ENCODE data around the gene MLLT10. TPM values are rescaled to one million over a fixed set of nuclear protein-coding genes. Genes with fewer than 3 reads are reported as not detected.

MLLT10 gene
- total RNA-seq, 1 donor from 2014 or later = 39.0 TPM

- Mint-ChIP-seq H3K27me3 (ENCODE audit: low read depth) (no peaks in the 10 kb centered on the region), H3K27ac (ENCODE audit: unreplicated experiment) (peak overlapping the region; percentile 52)
Measured at GRCh38 chr10:21662635-21663034, 128.6 kb downstream of the MLLT10 start.

DNA sequence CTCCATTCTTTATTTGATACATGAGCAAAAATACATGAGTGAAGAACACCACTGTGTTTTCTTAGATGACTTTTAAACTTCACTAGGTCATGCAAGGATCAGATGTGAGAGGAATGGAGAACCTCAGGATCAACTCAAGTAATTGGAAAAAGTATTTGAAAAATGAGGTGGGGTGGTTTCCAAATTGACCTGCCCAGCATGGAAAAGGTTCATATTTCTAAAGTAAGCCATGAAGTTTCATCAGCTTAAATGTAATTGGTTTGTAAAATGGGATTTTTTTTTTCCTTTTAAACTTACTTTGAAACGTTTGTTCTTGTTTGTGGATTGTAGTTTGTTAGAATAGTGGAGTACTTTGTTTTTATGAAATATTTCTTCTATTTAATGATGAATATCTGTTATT lies 134.8 kb downstream of the MLLT10 start:
- Mint-ChIP-seq H3K27ac (ENCODE audit: unreplicated experiment) (peak overlapping the region; percentile 92), H3K4me3 (ENCODE audit: unreplicated experiment) (no peak overlapping the region), H3K36me3 (ENCODE audit: low read depth) (peaks cover 4% of the 10 kb centered on the region), H3K27me3 (ENCODE audit: low read depth) (no peaks in the 10 kb centered on the region), H3K4me1 (ENCODE audit: low read depth) (peaks cover 35% of the 10 kb centered on the region), H3K9me3 (ENCODE audit: low read depth) (no peaks in the 10 kb centered on the region)
- TF ChIP-seq, protein P1, sequence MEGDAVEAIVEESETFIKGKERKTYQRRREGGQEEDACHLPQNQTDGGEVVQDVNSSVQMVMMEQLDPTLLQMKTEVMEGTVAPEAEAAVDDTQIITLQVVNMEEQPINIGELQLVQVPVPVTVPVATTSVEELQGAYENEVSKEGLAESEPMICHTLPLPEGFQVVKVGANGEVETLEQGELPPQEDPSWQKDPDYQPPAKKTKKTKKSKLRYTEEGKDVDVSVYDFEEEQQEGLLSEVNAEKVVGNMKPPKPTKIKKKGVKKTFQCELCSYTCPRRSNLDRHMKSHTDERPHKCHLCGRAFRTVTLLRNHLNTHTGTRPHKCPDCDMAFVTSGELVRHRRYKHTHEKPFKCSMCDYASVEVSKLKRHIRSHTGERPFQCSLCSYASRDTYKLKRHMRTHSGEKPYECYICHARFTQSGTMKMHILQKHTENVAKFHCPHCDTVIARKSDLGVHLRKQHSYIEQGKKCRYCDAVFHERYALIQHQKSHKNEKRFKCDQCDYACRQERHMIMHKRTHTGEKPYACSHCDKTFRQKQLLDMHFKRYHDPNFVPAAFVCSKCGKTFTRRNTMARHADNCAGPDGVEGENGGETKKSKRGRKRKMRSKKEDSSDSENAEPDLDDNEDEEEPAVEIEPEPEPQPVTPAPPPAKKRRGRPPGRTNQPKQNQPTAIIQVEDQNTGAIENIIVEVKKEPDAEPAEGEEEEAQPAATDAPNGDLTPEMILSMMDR (IDR thresholded peaks at IDR 0.05) = no peak
- DNase-seq (ENCODE audit: low spot score) = no peak

More at GRCh38 chr10:21662635-21663034, 128.6 kb downstream of the MLLT10 start:
- Mint-ChIP-seq H3K36me3 (ENCODE audit: low read depth) (peaks cover 3% of the 10 kb centered on the region), H3K9me3 (ENCODE audit: low read depth) (no peaks in the 10 kb centered on the region), H3K4me3 (ENCODE audit: unreplicated experiment) (no peak overlapping the region), H3K4me1 (ENCODE audit: low read depth) (peaks cover 35% of the 10 kb centered on the region)
- no peak for DNase-seq (ENCODE audit: low spot score)
- TF ChIP-seq, protein P1 (IDR thresholded peaks at IDR 0.05) = no peak

GRCh38 chr10:21670391-21670790 lies 136.4 kb downstream of the MLLT10 start:
- TF ChIP-seq, protein P1 (IDR thresholded peaks at IDR 0.05) = no peak
- no peaks in the 10 kb centered on the region for H3K9me3 Mint-ChIP-seq (ENCODE audit: low read depth)
- peaks cover 5% of the 10 kb centered on the region for H3K36me3 Mint-ChIP-seq (ENCODE audit: low read depth)
- H3K4me1 Mint-ChIP-seq (ENCODE audit: low read depth) = peaks cover 35% of the 10 kb centered on the region
- H3K4me3 Mint-ChIP-seq (ENCODE audit: unreplicated experiment) = no peak overlapping the region
- DNase-seq (ENCODE audit: low spot score) = no peak
- peak overlapping the region; percentile 37 for H3K27ac Mint-ChIP-seq (ENCODE audit: unreplicated experiment)
- H3K27me3 Mint-ChIP-seq (ENCODE audit: low read depth) = no peaks in the 10 kb centered on the region

- H3K4me1 Mint-ChIP-seq (ENCODE audit: low read depth) = peaks cover 19% of the 10 kb centered on the region
- TF ChIP-seq, protein P1 (IDR thresholded peaks at IDR 0.05) = no peak
- H3K27ac Mint-ChIP-seq (ENCODE audit: unreplicated experiment) = no peak overlapping the region
- no peaks in the 10 kb centered on the region for H3K9me3 Mint-ChIP-seq (ENCODE audit: low read depth)
- H3K27me3 Mint-ChIP-seq (ENCODE audit: low read depth) = no peaks in the 10 kb centered on the region
- peaks cover 4% of the 10 kb centered on the region for H3K36me3 Mint-ChIP-seq (ENCODE audit: low read depth)
- H3K4me3 Mint-ChIP-seq (ENCODE audit: unreplicated experiment) = no peak overlapping the region
- no peak for DNase-seq (ENCODE audit: low spot score)
Measured at GRCh38 chr10:21673668-21674067, 139.6 kb downstream of the MLLT10 start.

DNA sequence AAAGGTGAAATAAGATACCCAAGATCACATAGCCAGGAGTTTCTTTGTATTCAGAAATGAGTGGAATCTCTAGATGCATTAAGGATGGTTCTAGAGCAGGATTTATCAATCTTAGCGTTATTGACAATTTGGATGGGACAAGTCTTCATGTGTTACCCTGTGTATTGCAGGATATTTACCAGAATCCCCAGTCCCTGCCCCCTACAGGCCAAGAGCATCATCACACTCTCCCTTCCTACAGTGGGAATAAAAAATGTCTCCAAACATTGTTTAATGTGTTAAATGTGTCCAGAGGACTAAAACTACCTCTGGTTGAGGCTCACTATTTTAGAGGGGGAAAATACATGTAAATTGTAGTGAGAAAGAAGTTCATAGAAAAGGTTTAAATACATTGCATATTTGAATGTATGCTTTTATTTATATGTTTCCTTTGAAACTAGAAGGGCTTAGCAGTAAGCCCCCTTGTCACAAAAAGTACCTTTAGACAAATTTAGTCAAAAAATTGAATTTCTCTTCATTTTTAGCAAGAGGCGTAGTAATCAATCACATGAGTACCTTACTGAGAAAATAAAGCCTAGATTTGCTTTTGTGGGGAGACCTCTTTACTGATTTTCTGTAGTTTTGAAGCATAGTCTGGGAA lies 141.2 kb downstream of the MLLT10 start:
- DNase-seq (ENCODE audit: low spot score) = no peak
- H3K4me1 Mint-ChIP-seq (ENCODE audit: low read depth) = peaks cover 14% of the 10 kb centered on the region
- no peaks in the 10 kb centered on the region for H3K9me3 Mint-ChIP-seq (ENCODE audit: low read depth)
- H3K27ac Mint-ChIP-seq (ENCODE audit: unreplicated experiment) = no peak overlapping the region
- H3K36me3 Mint-ChIP-seq (ENCODE audit: low read depth) = peaks cover 4% of the 10 kb centered on the region
- H3K4me3 Mint-ChIP-seq (ENCODE audit: unreplicated experiment) = no peak overlapping the region
- TF ChIP-seq, protein P1 (IDR thresholded peaks at IDR 0.05) = peak; percentile 81
- no peaks in the 10 kb centered on the region for H3K27me3 Mint-ChIP-seq (ENCODE audit: low read depth)
